HT1080 (cell line): ENCODE measurements around the gene CHD1L. TPM values are rescaled to one million over a fixed set of nuclear protein-coding genes. Genes with fewer than 3 reads are reported as not detected.
"Not testable (repeated sequence)": the region's sequence is repeated elsewhere in the genome, so short reads cannot be mapped to it uniquely, and the experiment has no call there.

Source experiments
- DNase-seq: peaks from one replicate; pipeline ENCODE4 v3.0.0-alpha.2; 2015; ENCODE audit warnings: low read depth
- polyA plus RNA-seq, 2 experiments: library from polyadenylated mRNA; depleted of rRNA; stranded (reverse); fragments of >200 nt; gene quantifications; 2 replicates each; pipeline ENCODE4 v1.2.3, GENCODE V29; 2015
- total RNA-seq: library from RNA; depleted of rRNA; stranded (reverse); fragments of >200 nt; shearing (Covaris generic); gene quantifications from 2 replicates; pipeline ENCODE4 v1.2.3, GENCODE V29; 2014; rRNA removed

CHD1L gene
- total RNA-seq: 33.3 and 39.9 TPM in 2 replicates
- 32.4 and 35.6 TPM in 2 replicates for polyA plus RNA-seq (2015; cell fraction: cytosol; rRNA removed)
- 53.0 and 55.7 TPM in 2 replicates for polyA plus RNA-seq (2015; cell fraction: nucleus; rRNA removed)

DNA sequence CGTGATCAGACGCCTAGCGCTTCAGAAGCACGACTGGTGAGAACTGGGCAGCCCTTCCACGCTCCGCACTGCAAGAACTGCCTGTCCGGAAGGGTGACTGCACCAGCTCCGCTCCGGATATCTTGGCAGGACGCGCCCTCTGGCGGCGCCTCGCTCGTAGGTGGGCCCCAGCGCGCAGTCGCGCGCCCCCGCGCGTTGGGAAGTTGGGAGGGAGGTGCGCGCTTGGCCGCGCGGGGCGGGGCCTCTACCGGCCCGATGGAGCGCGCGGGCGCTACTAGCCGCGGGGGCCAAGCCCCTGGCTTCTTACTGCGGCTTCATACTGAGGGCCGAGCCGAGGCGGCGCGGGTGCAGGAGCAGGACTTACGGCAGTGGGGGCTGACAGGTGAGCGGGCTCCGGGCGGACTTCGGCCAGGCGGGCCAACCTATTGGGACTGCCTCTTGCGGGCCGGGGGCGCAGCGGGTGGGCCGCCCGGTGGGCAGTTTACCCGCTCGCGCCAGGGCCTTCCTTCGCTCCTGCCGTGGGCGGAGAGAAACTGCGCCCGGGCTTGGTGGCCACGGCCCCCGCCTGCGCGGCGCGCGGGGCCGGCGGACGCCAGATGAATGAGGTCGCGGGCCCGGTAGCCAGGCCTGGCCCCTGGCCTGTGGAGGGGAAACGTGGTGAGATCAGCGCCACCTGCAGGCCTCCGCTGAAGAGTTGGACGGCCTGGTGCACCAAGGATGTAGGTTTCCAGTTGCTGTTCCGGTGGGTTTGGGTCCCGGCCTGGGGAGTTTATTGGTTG lies at the start of gene CHD1L:
Gene CHD1L (plus strand): TSS at position 236 of the 779 bp plus-strand sequence. CDS start 20 bp downstream, at position 256.
- DNase-seq: peak; percentile 93

DNA sequence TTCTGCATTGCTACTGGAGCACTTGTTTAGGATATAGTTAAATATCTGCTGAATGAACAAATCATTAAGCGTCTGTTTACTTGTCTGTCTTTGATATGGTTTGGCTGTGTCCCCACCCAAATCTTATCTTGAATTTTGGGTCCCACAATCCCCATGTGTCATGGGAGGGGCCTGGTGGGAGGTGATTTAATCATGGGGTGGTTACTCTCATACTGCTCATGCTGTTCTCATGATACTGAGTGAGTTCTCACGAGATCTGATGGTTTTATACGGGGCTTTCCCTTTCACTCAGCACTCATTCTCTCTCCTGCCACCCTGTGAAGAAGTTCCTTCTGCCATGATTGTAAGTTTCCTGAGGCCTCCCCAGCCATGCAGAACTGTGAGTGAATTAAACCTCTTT lies 45.2 kb upstream of the CHD1L start:
- DNase-seq: not testable (repeated sequence)

DNA sequence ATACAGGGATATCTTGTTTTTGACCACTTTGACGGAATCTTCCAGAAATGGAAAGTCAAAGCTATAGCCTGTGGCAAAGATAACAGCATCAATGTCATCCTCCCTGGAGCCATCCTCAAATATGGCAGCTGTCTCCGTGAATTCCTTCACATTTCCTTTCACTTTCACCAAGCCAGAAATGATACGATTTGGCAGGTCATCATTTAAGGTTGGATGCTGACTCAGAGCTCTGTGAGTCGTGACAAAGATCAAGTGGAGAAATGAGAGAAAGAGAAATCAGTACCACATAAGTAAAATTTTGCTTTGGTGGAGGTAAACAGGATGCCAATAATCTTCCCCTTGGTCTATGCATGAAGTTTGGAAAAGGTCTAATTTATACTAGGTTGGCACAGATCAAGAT lies 41.2 kb upstream of the CHD1L start:
- DNase-seq: peak; percentile 31

DNA sequence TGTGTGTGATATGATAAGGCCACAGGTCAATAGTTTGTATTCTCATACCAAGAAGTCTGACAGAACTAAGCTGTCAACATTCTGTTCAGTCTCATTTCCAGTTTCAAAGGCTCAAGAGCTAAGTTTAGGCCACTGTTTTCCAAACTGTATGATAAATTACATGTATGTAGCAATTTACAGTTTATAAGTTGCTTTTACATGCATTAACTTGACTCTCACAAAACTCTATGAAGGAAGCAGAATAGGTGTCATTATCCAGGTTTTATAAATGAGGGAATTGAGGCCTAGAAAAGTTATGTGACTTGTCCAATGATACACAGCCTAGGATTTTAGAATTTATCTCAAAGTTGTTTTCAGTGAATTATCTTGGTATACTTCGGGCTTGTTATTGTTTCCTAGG lies 40.7 kb upstream of the CHD1L start:
- DNase-seq: no peak

DNA sequence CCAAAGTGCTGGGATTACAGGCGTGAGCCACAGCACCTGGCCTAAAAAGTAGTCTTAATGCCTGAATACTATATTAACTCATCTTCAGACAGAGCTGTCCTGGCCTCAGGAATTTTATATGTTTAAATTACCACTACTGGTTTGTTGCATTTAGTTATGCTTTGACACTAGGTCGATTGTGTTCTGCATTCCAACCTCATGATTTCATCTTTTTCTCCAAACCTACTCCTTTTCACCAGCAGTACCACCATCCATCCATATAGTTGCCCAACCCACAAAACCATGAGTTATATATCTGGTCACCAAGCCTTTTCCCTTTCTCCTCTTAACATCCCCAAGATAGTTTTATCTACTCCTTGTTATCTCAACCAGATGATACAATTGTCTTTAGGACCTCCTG lies 39.9 kb upstream of the CHD1L start:
- peak; percentile 71 for DNase-seq

DNA sequence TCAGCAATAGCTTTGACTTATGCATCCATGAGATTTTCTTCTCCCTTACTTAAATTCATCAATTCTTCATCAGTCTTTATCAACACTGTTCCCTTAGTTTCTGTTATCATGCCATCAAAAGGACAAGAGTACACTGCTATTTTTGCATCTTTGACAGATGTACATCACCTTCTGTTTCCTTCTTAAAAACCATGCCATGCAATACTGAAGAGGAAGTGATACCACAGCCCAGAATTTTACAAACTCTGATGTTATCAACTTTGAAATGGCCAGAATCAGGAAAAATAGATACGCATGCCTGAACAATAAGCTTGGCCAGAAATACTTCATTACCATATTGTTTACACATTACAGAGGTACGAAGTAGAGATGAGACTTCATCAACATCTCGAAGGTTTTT lies 38.4 kb upstream of the CHD1L start:
- DNase-seq: no peak

DNA sequence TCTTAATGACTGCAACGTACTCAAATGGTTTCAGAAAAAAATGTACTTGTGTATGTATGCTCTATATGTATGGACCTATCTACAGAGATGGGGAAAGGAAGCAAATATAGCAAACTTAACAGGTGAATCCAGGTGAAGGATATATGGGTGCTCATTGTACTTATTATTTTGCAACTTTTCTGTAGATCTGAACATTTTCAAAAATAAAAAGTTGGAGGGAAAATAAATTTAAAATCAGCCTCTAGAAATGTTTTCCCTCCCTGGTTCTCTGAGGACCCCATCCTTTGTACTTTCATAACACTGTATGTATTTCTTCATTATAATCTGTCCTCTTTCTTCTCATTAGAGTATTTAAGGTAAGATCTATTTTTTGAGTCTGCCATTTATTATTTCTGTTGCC lies 35.3 kb upstream of the CHD1L start:
- no peak for DNase-seq

DNA sequence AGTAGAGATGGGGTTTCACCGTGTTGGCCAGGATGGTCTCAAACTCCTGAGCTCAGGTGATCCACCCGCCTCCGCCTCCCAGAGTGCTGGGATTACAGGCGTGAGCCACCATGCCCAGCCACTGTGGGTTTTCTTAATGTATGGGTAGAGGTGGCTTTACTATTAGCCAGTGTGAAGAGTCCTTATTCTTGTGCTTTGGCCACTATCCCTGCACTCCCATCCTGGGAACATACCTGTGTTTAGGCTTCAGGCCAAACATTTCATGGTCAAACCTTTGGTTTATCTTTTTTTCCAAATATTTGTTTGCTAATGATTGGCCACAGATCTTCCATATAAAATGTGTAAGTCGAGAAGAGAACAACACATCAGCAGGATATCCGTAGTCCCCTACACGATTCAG lies 33.9 kb upstream of the CHD1L start:
- DNase-seq: no peak

DNA sequence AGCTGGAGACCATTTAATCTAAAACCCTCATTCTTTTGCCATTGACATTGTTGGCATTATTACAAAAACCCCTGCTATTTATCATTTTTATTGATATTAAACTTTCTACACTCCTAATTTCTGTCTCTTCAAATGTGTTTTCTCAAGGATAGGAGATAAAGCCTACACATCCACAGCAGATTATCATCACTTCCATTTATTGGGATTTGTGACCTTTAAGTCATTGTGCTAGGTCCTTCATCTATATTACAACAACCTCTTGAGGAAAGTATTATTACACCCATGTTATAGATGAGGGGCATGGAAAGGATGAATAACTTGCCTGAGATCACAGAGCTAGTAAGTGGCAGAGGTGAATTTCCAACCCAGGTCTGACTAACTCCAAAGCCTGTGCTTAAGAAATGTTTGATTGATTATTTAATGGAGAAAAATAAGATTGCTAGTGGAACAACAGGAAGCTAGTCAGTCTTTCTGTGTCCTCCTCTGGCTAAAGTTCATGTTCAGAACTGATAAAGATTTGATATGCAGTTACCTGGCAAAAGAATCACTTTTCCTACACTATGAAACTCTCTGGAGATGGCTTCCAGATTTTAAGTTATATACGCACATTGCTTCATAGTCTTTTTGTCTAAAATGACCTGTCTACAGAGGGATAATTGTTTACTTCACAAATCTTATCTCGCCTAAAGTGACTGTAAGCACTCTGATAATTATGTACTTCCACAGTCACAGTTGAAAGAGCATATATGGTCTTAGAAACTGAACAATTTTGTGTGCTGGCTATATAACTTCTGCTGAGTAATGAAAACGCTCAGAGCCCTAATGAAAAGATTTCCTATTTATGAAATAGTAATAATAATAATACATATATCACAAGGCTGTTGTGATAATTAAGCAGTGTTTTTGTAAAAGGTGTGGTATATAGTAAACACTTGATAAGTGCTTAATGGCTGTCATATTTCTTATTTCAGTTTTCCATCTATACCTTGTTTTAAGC lies 32.4 kb upstream of the CHD1L start:
- no peak for DNase-seq

DNA sequence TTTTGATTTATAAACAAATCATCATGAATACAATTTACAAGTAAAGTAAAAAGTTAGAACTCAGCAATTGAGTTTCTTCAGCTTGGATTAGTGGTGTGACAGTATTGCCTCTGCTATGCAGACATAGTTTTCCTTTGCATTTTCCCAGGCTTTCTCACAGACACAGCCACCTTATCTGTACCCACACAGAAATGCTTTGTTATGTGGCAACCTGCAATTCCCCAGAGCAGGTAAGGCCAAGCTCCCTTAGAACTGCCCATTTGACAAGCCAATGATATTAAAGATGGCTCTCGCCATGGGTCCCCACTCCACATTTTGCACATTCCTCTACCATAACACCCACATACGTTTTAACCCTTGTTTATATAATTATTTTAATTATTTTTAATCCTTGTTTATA lies 31.5 kb upstream of the CHD1L start:
- no peak for DNase-seq

DNA sequence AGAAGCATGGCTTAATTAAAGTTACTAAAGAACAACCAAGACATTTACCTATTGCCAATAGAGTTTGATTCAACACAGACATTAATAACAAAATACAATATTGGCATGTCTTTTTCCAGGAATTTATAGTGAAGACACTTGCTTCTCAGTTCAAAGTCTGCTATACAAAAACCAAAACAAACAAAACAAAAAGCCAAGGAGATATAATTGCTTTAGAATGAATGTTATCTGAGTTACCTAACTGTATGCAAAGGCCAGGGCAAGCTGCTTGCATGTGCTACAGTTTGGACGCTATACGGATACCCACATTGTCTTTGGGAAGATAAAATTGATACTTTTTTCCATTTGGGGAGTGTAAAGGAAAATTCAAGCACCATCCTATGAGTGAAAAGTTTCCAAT lies 30.9 kb upstream of the CHD1L start:
- DNase-seq: no peak

DNA sequence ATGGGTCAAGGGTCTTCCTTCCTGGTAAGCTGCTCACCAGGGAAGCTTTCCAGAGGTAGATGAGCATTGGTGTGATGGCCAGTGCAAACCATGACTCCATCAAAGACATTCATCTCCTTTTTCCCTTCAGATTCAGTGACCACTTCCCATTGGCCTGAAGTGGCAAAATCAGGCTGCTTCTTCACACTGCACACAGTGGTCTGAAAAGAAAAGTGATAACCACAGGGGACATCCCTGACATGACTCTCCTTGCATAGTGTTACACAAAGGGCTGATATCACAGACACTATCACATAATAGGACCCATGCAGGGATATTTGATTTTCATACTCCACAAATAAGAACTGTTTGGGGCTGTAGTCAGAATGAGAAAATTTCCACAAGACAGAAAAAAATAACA lies 29.2 kb upstream of the CHD1L start:
- DNase-seq: no peak

DNA sequence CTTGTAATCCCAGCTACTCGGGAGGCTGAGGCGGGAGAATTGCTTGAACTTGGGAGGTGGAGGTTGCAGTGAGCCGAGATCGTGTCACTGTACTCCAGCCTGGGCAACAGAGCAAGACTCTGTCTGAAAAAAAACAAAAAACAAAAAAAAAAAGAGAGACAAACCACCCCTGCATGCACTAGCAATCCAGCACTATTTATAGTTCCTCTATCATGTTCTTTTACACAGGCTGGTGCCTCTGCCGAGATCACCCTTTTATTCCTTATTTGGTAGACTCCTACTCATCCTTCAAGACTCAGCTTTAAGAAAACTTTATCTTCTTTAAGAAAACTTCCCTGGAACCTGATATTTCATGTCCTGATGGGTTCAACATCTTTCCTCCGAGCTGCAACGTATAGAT lies 28.2 kb upstream of the CHD1L start:
- no peak for DNase-seq

DNA sequence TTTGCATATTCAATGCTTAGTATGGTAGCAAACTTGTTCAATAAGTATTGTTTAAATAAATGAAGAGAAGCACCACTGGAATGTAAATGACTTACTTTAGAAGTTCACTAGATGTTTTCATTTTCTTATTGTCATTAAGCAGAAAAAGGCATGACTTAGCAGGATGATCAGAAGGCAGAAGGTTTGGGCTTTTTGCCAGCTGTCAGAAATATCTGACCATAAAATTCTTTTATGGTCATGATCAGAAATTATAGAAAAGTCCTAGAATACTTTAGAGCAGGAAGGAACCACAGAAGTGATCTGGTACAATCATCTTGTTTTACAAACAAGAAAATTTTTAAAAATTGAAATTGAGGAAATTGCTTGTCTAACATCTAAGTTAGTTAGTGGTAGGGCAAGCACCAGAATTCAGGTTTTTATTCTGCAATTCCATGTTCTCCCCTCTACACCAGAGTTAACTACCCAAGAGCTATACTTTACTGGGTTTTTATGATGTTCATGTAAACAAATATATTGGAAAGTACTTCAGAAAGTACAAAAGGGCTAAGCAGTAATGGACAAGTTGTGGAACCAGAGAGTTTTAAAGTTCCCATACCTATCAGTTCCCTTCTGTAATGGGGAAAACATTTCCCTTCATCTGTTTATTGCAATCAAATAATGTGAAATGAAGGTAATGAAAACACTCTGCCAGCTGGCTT lies 27.5 kb upstream of the CHD1L start:
- no peak for DNase-seq

DNA sequence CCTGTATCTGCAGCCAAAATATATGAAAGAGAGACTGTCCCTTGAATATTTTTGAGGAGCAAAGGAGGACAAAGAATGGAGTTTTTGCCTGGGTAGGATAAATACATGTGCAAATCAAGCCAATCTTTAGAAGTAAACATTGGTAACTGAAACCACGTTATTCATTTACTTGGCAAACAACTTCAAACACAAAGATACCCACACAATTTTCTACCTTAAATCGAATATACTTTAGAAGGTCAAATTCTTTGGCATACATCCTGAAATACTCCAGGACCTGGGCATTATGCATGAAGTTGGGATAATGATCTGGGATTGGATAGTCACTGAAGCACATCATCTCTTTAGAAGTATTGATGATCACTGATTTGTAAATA lies 27.0 kb upstream of the CHD1L start:
- no peak for DNase-seq

DNA sequence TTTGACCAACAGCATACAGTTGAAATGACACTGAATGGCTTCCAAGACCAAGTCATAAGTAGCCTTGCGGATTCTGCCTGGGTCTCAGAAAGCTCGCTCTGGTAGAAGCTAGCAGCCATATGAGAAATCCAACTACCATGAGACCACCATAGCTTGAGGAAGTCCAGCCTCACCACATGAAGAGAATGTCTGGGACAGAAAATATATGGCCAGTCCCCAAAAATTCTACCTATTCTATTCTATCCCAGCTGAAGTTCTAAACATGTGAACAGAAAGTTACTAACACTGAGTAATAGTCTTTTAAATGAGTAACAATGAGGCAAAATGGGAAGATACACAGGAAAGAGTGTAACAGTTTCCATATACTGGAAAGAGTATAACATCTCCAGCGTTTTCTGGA lies 26.4 kb upstream of the CHD1L start:
- DNase-seq: no peak

DNA sequence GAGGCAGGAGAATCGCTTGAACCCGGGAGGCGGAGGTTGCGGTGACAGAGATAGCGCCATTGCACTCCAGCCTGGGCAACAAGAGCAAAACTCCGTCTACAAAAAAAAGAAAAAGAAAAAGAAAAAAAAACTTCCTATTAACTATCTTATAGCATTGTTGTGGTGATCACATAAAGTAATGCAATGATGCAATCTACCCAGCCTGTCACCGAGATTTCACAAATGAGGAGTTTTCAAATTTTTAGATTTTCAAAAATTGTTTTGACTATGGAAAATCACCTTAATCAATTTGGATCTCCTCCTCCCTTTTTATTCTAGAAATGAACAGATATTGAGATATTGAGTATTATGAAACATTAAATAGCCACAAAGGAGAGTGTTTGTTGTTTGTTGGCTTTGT lies 25.3 kb upstream of the CHD1L start:
- no peak for DNase-seq

DNA sequence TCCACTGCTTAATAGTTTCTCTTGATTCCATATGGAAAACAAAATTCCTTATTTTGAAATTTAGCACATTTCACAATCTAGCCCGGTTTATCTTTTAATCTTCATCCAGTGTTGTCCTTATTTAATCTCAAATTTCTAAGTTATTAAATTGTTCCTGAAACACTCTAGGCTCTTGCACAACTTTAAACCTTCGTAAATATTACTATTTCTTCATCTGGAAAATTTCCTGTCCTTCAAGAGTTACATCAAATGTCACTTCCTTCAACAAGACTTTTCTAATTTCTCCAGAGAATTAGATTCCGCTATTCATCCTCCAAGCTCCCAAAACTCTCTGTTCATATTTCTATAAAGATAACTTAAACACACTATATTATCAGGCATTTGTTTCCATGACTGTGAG lies 23.9 kb upstream of the CHD1L start:
- no peak for DNase-seq

DNA sequence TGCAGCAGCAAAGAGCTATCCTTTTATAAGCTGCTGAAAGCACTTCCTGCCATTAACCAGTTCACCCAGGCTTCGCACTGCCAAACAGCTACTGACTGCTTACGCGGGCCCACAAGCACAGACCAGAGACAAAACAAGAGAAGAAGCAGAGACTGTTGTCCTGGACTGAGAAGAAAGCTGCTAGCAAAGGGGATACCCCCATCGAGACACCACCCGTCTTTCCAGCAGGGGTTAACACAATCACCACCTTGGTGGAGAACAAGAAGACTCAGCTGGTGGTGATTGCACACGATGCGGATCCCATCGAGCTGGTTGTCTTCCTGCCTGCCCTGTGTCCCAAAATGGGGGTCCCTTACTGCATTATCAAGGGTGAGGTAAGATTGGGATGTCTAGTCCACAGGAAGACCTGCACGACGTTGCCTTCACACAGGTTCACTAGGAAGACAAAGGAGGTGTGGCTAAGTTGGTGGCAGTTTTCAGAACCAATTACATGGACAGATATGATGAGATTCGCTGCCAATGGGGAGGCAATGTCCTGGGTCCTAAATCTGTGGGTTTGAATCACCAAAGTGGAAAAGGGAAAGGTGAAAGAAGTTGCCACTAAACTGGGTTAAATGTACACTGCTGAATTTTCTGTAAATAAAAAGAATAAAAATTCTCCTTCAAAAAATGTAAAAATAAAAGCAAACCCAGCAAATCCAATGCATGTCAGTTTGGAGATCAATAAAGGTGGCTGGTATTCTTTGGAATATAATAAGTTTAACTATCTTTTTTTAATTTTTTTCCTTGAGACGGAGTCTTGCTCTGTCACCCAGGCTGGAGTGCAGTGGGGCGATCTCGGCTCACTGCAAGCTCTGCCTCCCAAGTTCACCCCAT lies 18.5 kb upstream of the CHD1L start:
- no peak for DNase-seq

DNA sequence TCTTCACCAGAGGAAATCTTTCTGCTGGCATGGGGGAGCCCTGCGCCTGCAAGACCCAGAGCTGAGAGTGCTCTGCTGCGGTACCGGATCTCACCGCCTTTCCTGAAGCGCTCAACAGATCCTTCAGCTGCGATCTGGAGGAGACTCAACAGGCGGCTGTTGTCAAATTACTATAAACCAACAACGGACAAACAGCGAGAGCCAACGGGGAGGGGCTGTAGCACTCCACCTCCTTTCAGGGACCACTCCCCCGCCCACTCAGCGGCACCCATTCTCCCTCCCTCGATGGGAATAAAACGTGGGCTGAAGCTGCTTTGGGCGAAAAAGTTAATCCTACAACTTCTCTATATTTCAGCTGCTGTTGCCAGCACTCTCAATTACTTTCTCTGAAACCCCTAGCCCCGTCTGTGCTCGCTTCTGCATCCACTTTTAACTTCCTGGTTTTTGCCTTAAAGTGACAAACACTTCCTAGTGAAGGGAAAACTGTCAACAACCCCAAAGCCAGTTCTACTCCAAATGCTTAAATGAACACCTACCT lies 17.2 kb upstream of the CHD1L start, which contains the start of gene FMO5:
Gene FMO5 (minus strand): TSS at position 147 of the 538 bp plus-strand sequence. CDS start 310 bp downstream, outside the sequence.
- no peak for DNase-seq
